Mononuclear cell (primary cell): ENCODE results near the gene PPP1R27. TPM values are rescaled to one million over a fixed set of nuclear protein-coding genes. Genes with fewer than 3 reads are reported as not detected.

Experiments used
- H3K27me3 ChIP-seq: 2 replicates; pipeline ENCODE4 v1.6.0; 2011; ENCODE audit warnings: low read length, control low read depth; ENCODE audit not compliant: insufficient read depth
- H3K4me1 ChIP-seq: 2 replicates; pipeline ENCODE4 v1.5.1; 2011; ENCODE audit warnings: mild to moderate bottlenecking, low read length, control low read depth; ENCODE audit not compliant: insufficient read depth
- H3K4me3 ChIP-seq: 2 replicates; pipeline ENCODE4 v1.5.1; 2011; ENCODE audit warnings: mild to moderate bottlenecking, low read length, moderate library complexity
- H3K9me3 ChIP-seq: 2 replicates; pipeline ENCODE4 v1.5.1; 2011; ENCODE audit warnings: low read depth, mild to moderate bottlenecking, control low read depth, low read length
- total RNA-seq: library from RNA; depleted of rRNA; stranded (reverse); fragments of >200 nt; gene quantifications from one replicate; pipeline ENCODE4 v1.2.3, GENCODE V29; 2012

PPP1R27 gene
- total RNA-seq, 1 donor = not detected

DNA sequence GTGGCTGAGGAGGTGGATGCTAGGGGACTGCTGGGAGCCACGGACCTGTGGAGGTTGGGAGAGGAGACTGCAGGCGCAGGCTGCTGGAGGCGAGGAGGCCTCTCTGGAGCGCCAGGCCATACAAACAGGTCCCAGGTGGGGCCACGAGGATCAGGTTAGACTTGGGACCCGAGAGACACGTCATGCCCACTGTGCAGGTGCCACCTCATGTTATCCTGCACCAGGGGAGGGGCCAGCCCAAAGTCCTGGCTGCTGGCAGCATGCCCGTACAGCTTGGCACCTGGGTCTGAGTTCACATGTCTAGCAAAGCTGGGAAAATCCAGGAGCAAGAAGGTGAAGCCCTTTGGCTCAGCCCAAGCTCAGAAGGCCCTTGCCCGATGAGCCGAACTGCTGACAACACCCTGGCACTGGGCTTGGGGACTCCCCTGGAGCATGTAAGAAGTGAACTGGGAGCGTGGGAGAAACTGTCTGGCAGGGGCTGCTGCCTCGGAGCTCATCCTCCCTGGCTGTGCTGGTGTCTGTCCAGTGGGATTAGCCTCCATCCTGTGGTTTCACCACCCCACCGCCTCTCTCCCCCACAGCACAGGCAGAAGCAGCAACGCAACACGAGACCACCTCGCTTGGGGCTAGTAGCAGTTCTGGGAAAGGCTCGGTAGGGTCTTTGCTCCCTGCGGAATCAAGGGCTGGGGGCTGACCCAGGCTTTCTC lies 31.0 kb upstream of the PPP1R27 start:
- H3K27me3 ChIP-seq = no peaks in the 10 kb centered on the region
- H3K4me3 ChIP-seq = no peak overlapping the region
- H3K4me1 ChIP-seq = peaks cover 64% of the 10 kb centered on the region
- no peaks in the 10 kb centered on the region for H3K9me3 ChIP-seq

DNA sequence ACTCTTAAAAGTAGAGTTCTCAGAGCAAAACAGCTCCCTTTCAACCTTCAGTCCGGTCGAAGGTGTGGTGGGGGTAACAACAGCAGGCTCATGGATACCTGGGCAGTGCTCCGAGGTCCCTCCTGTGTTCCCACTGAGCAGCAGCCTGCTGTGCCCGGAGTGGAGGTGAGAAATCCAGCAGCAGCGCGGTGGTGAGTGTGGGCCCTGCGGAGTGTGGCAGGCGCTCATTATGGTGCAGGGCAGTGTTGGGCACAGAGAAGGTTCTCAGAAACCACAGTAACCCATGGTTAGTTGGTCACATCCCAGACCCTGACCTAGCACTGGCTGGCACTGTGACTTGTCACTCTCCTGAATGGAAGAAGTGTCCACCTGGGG lies 30.5 kb upstream of the PPP1R27 start:
- Histone ChIP-seq H3K4me1 (peaks cover 63% of the 10 kb centered on the region), H3K9me3 (no peaks in the 10 kb centered on the region), H3K27me3 (no peaks in the 10 kb centered on the region), H3K4me3 (no peak overlapping the region)

DNA sequence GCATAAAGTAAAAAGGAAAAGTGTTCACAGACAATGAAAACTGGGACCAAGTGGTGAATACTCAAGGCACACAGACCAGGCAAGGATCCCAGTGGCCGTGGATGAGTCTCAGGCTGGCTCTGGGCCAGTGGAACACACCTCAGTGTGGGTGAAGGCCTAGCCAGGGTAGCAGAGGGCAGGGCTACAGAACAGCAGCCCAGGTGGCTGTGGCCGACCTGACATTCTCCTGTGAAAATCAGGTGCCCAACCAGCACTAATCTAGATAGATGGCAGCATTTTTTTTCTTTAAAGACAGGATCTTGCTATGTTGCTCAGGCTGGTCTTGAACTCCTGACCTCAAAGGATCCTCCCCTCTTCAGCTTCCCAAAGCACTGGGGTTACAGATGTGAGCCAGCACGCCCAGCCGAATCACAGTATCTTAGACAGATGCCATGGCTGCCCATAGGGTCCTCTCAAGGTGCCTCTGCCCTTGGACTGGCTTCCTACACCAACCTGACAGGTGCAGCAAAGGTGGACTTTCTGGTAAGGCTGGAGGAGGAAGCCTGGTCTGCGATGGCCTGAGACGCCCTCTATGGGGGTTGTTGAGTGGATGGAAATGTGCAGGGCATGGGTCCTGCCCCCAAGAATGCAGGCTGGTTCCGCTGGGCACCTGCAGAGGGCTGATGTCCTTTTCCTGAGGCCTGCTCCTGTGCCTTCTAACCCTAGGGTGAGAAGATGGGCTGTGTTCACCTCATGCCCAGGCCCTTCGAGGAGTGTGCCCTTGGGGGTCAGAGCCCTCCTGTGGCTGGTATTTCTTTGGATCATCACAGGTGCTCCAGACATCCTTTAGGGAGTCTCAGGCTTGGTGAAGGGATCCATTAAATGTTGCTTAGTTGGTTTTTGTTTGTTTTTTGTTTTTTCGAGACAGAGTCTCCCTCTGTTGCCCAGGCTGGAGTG lies 29.3 kb upstream of the PPP1R27 start:
- H3K27me3 ChIP-seq = no peaks in the 10 kb centered on the region
- H3K9me3 ChIP-seq = no peaks in the 10 kb centered on the region
- peaks cover 59% of the 10 kb centered on the region for H3K4me1 ChIP-seq
- no peak overlapping the region for H3K4me3 ChIP-seq

DNA sequence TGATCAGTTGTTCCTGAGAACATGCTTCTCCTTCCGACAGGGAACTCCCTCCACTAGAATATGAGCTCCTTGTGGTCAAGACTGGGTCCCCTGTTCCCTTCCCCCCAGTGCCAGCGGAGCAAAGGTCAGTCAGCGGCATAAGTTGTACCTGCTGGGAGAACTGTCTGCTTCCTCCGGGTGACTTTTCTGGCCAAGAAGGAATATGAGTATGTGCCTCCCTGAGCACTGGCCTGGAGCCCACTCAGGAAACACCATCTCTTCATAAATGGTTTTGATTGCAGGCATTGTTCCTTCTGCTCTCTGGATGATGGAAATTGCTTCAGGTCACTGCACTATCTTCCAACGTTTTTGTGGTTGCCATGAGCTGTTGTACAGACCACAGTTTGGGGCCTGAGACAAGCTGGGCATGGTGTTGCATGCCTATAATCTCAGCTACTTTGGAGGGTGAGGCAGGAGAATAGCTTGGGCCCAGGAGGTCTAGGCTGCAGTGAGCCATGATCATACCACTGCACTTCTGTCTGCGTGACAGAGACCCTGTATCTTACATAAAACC lies 28.3 kb upstream of the PPP1R27 start:
- Histone ChIP-seq H3K4me3 (no peak overlapping the region), H3K27me3 (no peaks in the 10 kb centered on the region), H3K9me3 (no peaks in the 10 kb centered on the region), H3K4me1 (peaks cover 61% of the 10 kb centered on the region)

DNA sequence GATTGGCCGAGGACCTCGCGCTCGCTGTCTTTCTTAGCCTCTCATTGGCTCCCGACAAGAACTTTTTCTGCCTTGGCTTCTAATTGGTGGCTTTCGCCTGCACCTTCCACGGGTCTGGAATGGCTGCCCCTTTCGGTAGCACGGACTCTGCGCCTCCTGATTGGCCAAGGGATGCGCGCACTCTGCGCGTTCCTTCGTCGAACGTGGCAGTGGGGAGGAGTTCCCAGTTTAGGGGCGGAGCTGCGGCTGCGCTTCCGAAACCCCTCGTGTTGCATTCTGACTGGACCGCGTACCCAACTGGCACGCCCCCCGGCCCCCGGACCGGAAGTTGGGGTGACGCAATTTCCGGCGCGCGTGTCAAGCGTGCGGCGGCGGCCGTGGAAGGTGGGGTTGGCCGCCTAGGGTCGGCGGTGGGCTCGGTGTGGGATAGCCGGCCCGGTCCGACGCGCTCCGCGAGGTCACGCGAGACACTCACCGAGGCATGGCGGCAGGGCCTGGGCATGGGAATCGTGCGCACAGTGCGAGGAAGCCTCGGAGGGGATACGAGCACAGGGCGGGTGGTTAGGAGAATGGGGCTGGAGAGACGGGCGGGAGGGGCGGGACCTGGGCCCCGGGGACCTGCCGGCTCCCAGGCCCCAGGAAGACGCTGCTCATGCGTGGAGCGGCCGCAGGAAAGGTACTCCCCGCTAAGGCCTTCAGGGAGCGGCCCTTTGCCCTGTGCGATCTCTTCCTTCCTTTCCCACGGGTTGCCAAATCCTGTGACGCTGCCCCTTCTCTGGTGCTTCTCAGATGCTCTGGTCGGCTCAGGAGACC lies 26.1 kb upstream of the PPP1R27 start:
- Histone ChIP-seq H3K27me3 (no peaks in the 10 kb centered on the region), H3K4me1 (peaks cover 44% of the 10 kb centered on the region), H3K4me3 (peak overlapping the region; percentile 55), H3K9me3 (no peaks in the 10 kb centered on the region)

DNA sequence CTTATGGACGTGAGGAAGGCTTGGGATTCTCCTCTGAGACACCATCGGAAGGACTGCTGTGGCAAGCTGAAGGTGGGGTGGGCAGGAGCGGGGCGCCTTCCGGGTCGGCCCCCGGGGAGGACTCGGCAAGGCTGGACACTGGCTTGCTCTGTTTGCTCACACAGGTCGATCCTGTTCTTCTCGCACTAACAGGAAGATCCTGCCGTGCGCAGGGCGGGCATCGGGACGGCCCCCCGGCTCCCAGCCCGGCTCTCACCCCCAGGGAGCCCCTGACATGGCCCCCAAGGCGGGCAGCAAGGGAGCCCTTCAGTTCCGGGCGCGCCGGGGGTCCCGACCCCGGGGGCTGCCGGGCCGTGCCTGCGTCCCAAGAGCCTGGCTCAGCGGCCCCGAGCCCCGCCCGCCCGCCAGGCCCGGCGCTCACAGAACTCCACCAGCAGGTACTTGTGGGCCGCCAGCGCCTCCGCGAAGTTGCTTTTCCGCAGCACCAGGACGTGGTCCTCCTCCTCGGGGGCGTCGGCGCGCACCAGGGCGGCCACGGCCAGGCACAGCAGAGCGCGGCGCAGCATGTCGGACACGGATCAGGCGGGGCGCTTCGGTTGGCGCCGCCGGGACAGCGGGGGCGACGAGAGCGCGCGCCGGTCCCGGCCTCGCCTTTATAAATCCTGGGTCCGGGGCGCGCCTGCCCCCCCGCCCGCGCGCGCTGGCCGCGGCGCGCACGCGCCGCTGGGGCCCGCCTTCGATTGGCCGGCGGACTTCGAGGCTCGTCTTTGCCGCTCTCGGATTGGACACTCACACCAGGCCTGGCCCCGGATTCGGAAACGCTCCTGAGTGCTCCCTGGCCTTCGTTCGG lies 25.3 kb upstream of the PPP1R27 start, which contains the start of gene P4HB:
TSS of gene P4HB (minus strand) at position 630 of the 850 bp plus-strand sequence. CDS start at position 566, 64 bp downstream.
- Histone ChIP-seq H3K4me1 (peaks cover 44% of the 10 kb centered on the region), H3K9me3 (no peaks in the 10 kb centered on the region), H3K4me3 (peak within 1 kb of the TSS; percentile 66), H3K27me3 (no peaks in the 10 kb centered on the region)

DNA sequence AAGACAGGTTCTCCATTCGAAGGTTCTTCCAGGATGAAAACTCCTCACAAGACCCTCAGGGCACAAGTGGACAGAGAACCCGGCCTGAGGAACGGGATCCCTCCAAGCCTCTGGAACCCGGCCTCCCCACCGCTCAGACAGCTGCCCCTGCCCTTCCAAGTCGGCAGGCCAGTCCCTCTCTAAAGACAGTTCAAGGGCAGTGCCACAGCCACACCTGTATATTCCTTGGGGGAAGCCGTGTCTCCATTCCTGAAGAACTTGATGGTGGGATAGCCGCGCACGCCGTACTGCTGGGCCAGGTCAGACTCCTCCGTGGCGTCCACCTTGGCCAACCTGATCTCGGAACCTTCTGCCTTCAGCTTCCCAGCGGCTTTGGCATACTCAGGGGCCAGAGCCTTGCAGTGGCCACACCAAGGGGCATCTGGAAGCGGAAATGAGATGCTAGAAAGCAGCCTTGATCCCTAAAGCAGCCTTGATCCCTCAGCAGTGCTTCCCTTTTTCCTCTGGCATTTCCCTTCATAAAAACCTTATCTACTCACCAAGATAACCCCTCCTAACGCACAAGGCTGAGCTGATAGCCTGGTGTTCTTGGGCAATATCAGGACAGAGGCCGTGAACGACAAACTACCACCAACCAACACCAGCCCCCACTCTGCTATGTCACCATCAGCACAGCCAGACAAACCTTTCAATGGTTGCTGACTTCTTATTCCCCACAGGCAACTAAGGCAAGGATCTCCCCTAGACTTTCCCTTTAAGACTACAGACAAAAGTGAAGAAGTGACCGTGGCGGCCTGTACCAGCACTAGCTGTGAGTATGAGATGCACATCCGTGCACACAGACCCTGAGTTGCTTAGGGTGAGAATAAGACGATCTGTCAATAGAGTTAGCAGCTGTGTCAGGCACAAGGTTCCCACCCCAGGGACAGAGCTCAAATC lies 24.4 kb upstream of the PPP1R27 start:
- peak overlapping the region; percentile 66 for H3K4me3 ChIP-seq
- H3K4me1 ChIP-seq = peaks cover 44% of the 10 kb centered on the region
- no peaks in the 10 kb centered on the region for H3K9me3 ChIP-seq
- no peaks in the 10 kb centered on the region for H3K27me3 ChIP-seq

DNA sequence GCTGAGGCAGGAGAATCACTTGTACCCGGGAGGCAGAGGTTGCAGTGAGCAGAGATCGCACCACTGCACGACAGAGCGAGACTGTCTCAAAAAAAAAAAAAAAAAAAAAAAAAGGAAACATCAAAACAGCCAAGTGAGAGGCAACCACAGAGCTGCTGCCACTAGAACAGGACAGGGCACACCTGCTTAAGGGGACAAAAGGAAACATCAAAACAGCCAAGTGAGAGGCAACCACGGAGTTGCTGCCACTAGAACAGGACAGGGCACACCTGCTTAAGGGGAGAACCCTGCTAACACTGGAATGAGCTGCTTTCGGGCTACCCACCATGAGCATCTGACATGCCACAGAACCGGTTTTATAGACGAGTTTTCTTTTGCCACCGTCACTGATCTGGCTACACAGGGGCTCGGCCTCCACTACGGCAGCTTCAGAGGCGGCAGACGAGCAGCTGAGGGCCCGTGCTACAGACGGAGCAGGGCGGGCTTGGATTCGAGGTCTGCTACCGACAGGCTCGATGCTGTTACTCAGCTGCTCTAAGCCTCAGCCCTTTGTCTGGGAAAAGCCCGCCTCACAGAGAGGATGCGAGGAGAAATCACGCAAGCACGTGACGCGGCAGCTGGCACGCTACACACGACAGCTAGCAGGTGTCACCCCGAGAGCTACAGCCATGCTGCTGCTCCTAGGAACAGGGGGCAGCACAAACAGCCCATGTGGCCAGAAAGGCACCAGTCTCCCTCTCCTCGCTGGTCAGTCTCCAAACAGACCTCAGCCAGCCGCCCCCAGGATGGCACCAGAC lies 23.5 kb upstream of the PPP1R27 start:
- no peak overlapping the region for H3K4me3 ChIP-seq

DNA sequence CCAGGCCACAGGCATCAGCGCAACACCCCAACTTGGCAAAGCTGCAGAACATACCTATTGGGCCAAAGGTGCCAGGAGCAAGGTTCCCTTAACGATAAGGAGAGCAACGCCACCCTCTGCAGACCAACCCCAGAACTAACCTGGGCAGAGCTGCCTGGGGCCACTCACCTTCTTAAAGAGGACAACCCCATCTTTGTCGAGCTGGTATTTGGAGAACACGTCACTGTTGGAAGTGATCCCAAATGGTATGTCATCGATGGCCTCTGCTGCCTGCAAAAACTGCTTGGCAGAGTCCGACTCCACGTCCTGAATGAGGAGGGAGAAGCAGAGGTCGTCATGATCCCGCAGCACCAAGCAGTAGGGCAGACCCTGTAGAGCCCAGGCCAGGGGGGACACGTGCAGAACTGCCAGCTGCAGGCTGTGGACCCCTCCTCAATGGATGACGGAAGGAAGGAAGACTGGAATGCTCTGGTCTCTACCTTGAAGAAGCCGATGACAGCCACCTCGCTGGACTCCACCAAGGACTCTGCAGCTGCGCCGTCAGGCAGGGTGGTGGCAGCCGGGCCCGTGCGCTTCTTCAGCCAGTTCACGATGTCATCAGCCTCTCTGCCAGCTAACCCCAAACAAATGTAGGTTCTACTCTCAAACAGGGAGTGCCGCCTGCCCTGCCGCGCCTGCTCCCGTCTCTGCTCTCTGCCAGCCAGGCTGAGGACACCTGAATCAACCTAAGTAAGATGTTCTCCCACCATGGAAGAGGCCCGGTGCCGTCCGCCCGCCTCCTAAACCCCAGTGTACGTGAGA lies 20.3 kb upstream of the PPP1R27 start:
- Histone ChIP-seq H3K4me3 (no peak overlapping the region), H3K27me3 (no peaks in the 10 kb centered on the region), H3K9me3 (no peaks in the 10 kb centered on the region), H3K4me1 (peaks cover 22% of the 10 kb centered on the region)

More for the DNA sequence above, 23.5 kb upstream of the PPP1R27 start:
- Histone ChIP-seq H3K9me3 (no peaks in the 10 kb centered on the region), H3K4me1 (peaks cover 42% of the 10 kb centered on the region), H3K27me3 (no peaks in the 10 kb centered on the region)

DNA sequence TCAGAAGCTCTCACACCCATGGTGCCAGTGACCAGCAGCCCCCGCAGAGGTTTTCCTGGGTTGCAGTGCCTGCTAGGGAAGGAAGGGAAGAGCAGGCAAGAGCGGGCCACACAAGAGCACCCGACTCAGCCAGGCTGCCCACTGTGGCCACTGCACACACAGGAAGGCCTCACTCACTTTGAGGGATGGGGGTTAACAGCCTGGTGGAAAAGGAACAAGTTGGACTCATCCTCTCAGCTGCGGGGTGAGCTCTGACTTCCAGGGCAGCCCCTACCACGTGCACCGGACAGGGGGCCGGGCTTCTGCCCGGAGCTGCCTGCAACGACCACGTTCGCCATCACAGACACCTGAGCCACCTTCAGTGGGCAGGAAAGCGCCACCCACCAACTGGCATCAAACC lies 17.4 kb upstream of the PPP1R27 start:
- no peaks in the 10 kb centered on the region for H3K4me1 ChIP-seq
- H3K27me3 ChIP-seq = no peaks in the 10 kb centered on the region
- no peak overlapping the region for H3K4me3 ChIP-seq
- no peaks in the 10 kb centered on the region for H3K9me3 ChIP-seq

DNA sequence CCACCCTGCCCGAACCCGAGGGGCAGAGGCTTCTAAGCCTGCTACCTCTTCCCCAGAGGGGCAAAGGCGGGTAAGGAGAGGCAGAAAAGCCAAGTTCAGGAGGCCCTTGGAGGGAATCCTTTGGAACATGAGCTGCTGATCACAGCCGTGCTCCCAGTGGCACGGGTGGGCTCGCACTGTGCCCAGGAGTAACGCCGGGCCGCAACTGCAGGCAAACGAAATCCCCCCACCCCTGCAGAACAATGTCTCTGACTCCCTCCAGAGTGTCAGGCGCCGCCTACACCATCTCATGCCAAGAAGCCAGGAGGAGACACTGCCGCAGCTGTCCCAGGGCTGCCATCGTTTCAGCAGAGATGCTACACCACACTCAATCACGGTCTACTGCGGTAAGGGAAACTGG lies 16.6 kb upstream of the PPP1R27 start:
- Histone ChIP-seq H3K4me3 (no peak overlapping the region), H3K4me1 (no peaks in the 10 kb centered on the region)

DNA sequence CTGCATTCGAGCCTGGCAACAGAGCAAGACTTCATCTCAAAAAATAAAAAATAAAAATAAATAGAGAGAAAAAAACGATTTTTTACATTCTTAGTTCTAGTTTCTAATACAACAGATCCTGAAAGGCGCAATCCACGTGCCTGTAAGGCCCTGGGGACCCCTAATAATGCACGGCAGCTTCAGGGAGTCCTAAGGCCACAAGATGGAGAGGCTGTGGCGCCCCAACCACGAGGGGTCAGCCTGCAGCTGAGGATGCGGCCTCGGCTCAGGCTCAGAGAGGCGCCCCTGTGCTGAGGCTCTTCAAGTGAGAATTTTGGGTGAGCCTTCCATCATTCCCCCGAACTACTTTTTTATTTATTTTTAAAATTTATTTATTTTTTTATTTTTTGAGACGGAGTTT lies 14.6 kb upstream of the PPP1R27 start:
- Histone ChIP-seq H3K4me1 (no peaks in the 10 kb centered on the region), H3K9me3 (no peaks in the 10 kb centered on the region), H3K4me3 (no peak overlapping the region), H3K27me3 (no peaks in the 10 kb centered on the region)

More for the DNA sequence above, 16.6 kb upstream of the PPP1R27 start:
- Histone ChIP-seq H3K27me3 (no peaks in the 10 kb centered on the region), H3K9me3 (no peaks in the 10 kb centered on the region)
